ENCODE measurements around the gene TTLL8. TPM values are rescaled to one million over a fixed set of nuclear protein-coding genes. Genes with fewer than 3 reads are reported as not detected.

TTLL8 gene
- total RNA-seq, 1 experiment from 2014 or later: not detected

GRCh38 chr22:50032941-50033601, 25.0 kb downstream of the TTLL8 start (continued):
- TF ChIP-seq, protein P1, sequence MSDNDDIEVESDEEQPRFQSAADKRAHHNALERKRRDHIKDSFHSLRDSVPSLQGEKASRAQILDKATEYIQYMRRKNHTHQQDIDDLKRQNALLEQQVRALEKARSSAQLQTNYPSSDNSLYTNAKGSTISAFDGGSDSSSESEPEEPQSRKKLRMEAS (IDR thresholded peaks at IDR 0.05): no peak
- TF ChIP-seq POLR2AphosphoS5 (IDR thresholded peaks at IDR 0.05; ENCODE audit: low read depth, low read length) (no peak), CBX3 (IDR thresholded peaks at IDR 0.05; ENCODE audit: low read depth) (no peak), EGR1 (IDR thresholded peaks at IDR 0.05; ENCODE audit: low read depth) (no peak)

- ChIA-PET POLR2A (no interaction called here), RAD21 (ENCODE audit: low non-redundant PET in 1 of 2, low total read pairs in 2 of 2, uncharacterized antibody in 2 of 2, unreplicated experiment in 2 of 2) (interaction anchor here (0.6 to 3.2 kb wide), 3 partner anchors 96 to 102 kb away, joined by 3 to 36 read pairs (median 6); no protein-coding TSS in a partner anchor), CTCF (interaction anchor here (1.3 kb wide), 1 partner anchor 101 kb away, joined by 7 read pairs; no protein-coding TSS in a partner anchor)
- no peaks in the 10 kb centered on the region for H3K9me2 ChIP-seq (ENCODE audit: insufficient read depth)
- no peak overlapping the region for H3K4me2 ChIP-seq (ENCODE audit: low read length)
- no peak overlapping the region for H3K27ac ChIP-seq (ENCODE audit: low read depth, low read length)
- H3K4me1 ChIP-seq (ENCODE audit: control insufficient read depth in 1 of 2, insufficient read depth in 2 of 2, low read length in 2 of 2): peaks cover 4 to 13% of the 10 kb centered on the region in 2 experiments; a peak in 2 of 4 replicates
- no peaks in the 10 kb centered on the region for H3K9me3 ChIP-seq (ENCODE audit: control insufficient read depth in 1 of 2, insufficient read depth in 1 of 2, low read depth in 1 of 2, low read length in 2 of 2)
- H3K4me3 ChIP-seq (replicated peaks in 1 of 2; ENCODE audit: low read depth in 1 of 2, low read length in 2 of 2): no peak overlapping the region
- no peaks in the 10 kb centered on the region for H3K79me2 ChIP-seq (ENCODE audit: insufficient read depth, low read length)
- no peaks in the 10 kb centered on the region for H3K27me3 ChIP-seq (ENCODE audit: insufficient read depth, low read length)
- no peak for ATAC-seq
- no peak overlapping the region for H2AFZ ChIP-seq (ENCODE audit: low read depth, low read length, poor library complexity, severe bottlenecking)
- no TSS peak for BruUV-seq (replicated peaks)
- DNase-seq (ENCODE audit: low read depth, low spot score): no peak
- H3K36me3 ChIP-seq (ENCODE audit: control insufficient read depth in 1 of 2, insufficient read depth in 2 of 2, low read length in 2 of 2): no peaks in the 10 kb centered on the region
- H4K20me1 ChIP-seq (ENCODE audit: insufficient read depth): no peaks in the 10 kb centered on the region
- intact Hi-C loops (cut with micrococcal nuclease): no loop called here
- H3K9ac ChIP-seq (ENCODE audit: low read length): no peak overlapping the region
- TF ChIP-seq CEBPB (IDR thresholded peaks at IDR 0.05; ENCODE audit: low read depth): no peak
- no peak for TF ChIP-seq SIN3A (IDR thresholded peaks at IDR 0.05; ENCODE audit: low read depth)
- TF ChIP-seq, protein P2, sequence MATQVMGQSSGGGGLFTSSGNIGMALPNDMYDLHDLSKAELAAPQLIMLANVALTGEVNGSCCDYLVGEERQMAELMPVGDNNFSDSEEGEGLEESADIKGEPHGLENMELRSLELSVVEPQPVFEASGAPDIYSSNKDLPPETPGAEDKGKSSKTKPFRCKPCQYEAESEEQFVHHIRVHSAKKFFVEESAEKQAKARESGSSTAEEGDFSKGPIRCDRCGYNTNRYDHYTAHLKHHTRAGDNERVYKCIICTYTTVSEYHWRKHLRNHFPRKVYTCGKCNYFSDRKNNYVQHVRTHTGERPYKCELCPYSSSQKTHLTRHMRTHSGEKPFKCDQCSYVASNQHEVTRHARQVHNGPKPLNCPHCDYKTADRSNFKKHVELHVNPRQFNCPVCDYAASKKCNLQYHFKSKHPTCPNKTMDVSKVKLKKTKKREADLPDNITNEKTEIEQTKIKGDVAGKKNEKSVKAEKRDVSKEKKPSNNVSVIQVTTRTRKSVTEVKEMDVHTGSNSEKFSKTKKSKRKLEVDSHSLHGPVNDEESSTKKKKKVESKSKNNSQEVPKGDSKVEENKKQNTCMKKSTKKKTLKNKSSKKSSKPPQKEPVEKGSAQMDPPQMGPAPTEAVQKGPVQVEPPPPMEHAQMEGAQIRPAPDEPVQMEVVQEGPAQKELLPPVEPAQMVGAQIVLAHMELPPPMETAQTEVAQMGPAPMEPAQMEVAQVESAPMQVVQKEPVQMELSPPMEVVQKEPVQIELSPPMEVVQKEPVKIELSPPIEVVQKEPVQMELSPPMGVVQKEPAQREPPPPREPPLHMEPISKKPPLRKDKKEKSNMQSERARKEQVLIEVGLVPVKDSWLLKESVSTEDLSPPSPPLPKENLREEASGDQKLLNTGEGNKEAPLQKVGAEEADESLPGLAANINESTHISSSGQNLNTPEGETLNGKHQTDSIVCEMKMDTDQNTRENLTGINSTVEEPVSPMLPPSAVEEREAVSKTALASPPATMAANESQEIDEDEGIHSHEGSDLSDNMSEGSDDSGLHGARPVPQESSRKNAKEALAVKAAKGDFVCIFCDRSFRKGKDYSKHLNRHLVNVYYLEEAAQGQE (IDR thresholded peaks at IDR 0.05; ENCODE audit: low read depth): no peak
- no peak for TF ChIP-seq FOSL1 (IDR thresholded peaks at IDR 0.05; ENCODE audit: low read depth)
- no peak for TF ChIP-seq ZNF274 (IDR thresholded peaks at IDR 0.05; ENCODE audit: low read depth, low read length)
- no peak for TF ChIP-seq ELF1 (IDR thresholded peaks at IDR 0.05; ENCODE audit: borderline replicate concordance, low read depth)
- TF ChIP-seq ZFX (IDR thresholded peaks at IDR 0.05): no peak
- TF ChIP-seq, protein P1 (IDR thresholded peaks at IDR 0.05): no peak
- TF ChIP-seq TCF7L2 (IDR thresholded peaks at IDR 0.05; ENCODE audit: borderline replicate concordance, extremely low read depth, insufficient read depth, insufficient read length): no peak
- no peak for TF ChIP-seq POLR2A (IDR thresholded peaks at IDR 0.05; ENCODE audit: borderline replicate concordance, extremely low read depth, insufficient read depth, insufficient read length)
- TF ChIP-seq SRF (IDR thresholded peaks at IDR 0.05; ENCODE audit: low read depth): no peak
- TF ChIP-seq, protein P3, sequence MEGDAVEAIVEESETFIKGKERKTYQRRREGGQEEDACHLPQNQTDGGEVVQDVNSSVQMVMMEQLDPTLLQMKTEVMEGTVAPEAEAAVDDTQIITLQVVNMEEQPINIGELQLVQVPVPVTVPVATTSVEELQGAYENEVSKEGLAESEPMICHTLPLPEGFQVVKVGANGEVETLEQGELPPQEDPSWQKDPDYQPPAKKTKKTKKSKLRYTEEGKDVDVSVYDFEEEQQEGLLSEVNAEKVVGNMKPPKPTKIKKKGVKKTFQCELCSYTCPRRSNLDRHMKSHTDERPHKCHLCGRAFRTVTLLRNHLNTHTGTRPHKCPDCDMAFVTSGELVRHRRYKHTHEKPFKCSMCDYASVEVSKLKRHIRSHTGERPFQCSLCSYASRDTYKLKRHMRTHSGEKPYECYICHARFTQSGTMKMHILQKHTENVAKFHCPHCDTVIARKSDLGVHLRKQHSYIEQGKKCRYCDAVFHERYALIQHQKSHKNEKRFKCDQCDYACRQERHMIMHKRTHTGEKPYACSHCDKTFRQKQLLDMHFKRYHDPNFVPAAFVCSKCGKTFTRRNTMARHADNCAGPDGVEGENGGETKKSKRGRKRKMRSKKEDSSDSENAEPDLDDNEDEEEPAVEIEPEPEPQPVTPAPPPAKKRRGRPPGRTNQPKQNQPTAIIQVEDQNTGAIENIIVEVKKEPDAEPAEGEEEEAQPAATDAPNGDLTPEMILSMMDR (IDR thresholded peaks at IDR 0.05 in 2 of 3, conservative IDR thresholded peaks at IDR 0.05 in 1 of 3; ENCODE audit: borderline replicate concordance in 1 of 3, insufficient read depth in 1 of 3, low read depth in 2 of 3, low read length in 2 of 3): no peak
- no peak for TF ChIP-seq EZH2 (IDR thresholded peaks at IDR 0.05)
- TF ChIP-seq CBX3 (IDR thresholded peaks at IDR 0.05; ENCODE audit: low read depth): no peak
- TF ChIP-seq ATF3 (IDR thresholded peaks at IDR 0.05): no peak
- TF ChIP-seq RAD21 (IDR thresholded peaks at IDR 0.05; ENCODE audit: low read depth): no peak
These were observed 25.8 kb downstream of the TTLL8 start for GRCh38 chr22:50032109-50032871.

Measured in HCT116 (cell line).